Head of caudate nucleus (tissue), 42 donors: ENCODE results near the gene WNT10A.
"Not testable (repeated sequence)": the region's sequence is repeated elsewhere in the genome, so short reads cannot be mapped to it uniquely, and the experiment has no call there.

Experiments
- DNase-seq, 42 donors: peaks; one replicate each; pipeline versions ENCODE4 v3.0.0 to v3.0.0-alpha.2; 2020 to 2021; ENCODE audit warnings: mixed read lengths in 7 of 42
- intact Hi-C: fragments of 100-400 bp; cut with DNase I; formaldehyde crosslinking; loops from one replicate; pipeline ENCODE4 v1.15.0; 2022

The WNT10A gene

DNA sequence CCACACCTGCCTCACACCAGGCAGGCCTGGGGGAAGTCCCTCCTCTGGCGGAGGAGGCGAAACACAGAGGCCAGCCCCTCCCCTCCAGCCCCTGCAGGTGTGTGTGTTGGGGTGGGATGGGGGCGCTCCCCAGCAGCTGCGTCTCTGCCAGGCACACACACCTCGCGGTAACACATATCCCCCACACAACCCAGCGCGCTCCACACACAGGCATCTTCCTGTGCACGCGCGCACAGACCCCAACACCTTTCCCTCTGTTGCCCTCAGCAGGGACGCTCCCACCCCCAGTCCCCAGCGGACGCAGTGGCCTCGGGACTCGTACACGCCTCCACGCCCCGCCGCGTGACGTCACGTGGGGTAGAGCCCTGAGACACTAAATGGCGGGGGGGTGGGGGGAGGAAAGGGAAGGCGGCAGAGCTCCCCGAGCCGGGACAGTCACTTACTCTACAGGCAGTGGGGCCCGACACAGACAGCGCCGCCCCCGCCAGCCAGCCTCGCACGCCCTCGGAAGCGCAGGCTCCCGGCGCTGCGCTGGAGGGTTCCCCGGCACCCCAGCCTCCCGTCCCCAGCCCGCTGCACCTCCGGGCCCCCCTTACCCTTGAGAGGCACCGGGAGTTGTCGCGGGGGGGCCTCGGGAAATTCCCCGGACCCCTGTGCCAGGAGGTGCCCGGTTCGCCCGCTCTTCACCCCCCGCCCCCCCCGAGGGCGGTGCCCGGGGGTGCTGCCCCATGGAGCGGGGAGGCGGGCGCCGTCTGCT is at the start of gene WNT10A:
TSS of gene WNT10A (plus strand) at position 751 of the 757 bp plus-strand sequence. CDS start 144 bp downstream, outside the sequence.
- DNase-seq: peak in 21 of 42 donors; percentile 34 to 74 (median 58)
- intact Hi-C loops: loop anchor here (10.0 kb wide), 1 partner anchor 275 kb away; no protein-coding TSS in a partner anchor

DNA sequence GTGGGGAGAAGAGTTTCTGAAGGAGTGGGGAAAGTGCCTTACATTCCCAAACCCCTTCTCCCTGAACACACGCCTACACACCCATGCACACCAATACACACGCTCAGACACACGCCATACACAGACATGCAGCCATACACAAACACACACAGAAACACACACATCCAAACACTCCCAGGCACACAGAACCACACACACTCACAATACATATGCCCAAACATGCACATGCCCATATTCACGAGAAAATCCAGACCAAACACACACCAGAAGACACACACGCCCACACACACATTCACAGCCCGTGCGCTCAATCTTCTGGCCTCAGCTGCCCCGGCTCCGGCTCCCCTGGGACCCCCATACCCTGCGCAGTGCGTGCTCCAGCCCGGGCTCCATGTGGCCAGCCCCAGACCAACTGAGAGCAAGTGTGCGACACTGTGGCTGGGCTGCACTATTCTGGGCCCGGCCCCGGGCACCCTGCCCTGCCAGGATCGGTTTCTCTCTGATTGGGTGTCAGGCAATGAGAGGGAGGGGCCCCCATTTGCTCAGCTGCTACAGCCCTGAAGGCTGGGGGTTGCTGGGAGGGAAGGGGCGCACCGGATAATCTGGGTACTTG is 49.2 kb upstream of the WNT10A start, which contains the start of gene PRKAG3:
TSS of gene PRKAG3 (minus strand) at position 426 of the 613 bp plus-strand sequence.
- DNase-seq: no peak
- intact Hi-C loops: no loop called here

DNA sequence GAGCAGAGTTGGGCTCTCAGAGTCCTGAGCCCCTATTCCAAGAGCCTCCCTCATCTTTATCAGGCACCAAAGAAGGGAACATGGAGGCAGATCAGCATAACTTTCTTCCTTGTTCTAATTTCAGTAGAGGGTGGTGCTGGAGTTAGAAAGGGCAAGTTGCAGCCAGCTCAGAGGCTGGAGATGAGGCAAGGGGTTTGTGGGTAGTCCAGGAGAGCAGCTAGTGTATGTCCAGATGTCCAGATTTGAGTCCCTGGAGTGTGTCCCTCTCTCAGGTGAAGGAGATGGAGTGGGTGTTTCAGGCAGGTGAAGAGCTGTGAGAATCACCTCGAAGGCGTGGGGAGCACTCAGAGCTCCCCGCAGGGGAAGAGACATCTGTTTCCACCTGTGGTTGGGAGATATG is 48.6 kb upstream of the WNT10A start:
- no peak for DNase-seq
- intact Hi-C loops: no loop called here

DNA sequence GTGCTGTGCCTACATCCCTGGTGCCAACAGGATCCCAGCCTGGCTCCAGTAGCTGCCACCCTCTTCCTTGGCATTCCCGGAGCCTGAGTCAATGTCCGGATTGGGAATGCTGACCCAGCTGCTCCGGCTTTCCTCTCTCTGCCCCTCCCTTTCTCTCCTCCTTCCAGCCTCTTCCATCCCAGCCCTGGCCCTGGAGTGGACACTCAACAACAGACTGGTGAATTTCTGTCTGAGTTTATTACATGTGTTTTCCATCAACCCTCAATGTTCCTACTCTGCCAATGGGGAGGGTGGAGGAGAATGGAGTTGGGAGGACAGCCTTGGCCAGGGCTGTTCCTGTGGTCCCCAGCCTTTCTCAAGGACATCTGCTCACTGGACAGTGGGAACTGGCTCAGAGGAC is 48.1 kb upstream of the WNT10A start:
- intact Hi-C loops: no loop called here
- peak in 1 of 42 donors; percentile 9 for DNase-seq

DNA sequence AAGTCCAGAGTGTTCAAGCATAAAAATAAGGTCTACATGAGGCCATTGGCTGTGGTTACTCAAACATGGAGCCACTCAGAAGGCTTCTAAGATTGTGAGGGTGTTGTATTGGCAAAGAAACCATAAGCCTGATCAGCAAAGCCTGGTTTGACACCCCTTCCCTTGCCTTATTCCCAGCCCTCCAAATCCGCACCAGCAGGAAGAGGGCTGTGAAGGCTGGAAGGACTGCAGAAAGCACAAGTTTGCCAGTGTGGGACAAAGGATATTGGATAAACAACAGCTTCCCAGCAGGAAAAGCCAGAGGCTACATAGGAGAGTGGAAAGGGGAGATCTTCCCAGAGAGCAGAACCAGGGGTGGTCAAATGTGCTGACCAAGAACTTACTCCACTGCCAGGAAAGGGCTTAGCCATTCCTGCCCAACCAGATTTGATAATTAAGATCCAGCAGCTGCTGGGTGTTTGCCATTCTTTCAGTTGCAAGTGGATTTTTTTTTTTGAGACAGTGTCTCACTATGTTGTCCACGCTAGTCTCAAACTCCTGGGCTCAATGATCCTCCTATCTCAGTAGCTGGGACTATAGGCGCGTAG is 47.5 kb upstream of the WNT10A start:
- peak in 1 of 42 donors; percentile 12 for DNase-seq
- intact Hi-C loops: no loop called here

DNA sequence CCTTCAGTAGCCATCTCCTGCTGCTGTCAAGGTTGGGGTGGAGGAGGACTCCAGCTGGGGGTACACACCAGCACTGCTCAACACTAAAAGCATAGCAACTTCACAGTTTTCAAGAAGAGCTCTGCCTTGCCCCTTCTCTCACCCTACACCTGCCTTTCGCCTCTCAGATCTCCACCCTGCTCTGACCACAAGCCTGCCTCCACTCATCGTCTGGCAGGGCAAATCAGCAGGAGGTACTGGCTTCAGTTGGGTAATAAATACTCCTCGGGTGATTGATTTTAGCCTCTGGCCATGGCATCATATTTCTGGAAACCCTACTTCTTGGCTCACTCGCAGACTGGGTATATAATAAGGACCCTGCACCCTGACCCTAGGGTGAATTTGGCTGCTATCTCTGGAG is 46.0 kb upstream of the WNT10A start:
- DNase-seq: peak in 2 of 42 donors; percentile 5 to 19
- intact Hi-C loops: no loop called here

DNA sequence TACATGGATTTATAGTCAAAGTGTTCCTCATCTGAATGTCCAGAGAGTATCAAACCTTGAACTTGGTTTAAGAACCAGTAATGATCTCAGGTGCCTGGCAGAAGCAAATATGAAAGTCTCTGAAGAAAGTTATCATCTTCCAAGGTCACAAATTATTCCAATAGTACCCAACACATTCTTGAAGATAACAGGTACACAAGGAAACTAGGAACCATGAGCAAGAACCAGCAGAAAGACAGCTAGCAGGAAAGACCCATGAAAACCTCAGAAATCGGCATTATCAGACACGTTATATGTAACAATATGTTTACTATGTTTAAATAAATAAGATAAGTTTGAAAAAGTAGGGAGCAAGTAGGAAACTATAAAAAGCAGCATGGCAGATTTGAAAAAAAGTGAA is 43.2 kb upstream of the WNT10A start:
- intact Hi-C loops: no loop called here
- DNase-seq: no peak

DNA sequence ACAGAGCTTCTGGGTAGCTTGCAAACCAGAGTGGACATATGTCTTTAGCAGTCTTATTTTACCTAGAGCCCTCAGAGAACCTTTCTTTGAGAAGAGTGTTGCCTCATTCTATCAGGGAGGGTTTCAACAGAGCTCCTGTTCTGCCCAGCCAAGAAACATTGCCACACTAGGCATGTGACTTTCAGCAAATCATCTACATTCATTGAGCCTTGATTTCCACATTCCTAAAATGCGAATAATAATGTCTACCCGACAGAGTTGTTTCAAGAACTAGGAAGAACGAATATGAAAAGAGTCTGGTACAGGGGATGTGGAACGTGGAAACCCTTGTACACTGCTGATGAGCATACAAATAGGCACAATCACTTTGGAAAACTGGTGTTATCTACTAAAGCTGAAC is 41.2 kb upstream of the WNT10A start:
- intact Hi-C loops: no loop called here
- DNase-seq: no peak

DNA sequence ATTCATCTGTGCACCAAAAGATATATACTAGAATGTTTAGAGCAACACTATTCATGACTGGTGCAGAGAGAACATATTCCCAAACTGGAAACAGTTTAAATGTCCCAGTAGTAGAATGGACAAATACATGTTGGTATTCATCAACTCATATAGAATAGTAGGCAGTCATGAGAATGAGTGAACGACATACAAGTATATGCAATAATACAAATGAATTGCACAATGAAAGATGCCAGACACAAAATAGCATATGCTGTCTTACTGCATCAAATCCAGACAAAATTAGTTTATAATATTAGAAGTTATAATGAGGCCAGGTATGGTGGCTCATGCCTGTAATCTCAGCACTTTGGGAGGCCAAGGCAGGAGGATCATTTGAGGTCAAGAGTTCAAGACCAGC is 40.8 kb upstream of the WNT10A start:
- no peak for DNase-seq
- intact Hi-C loops: loop anchor here (10.0 kb wide), 1 partner anchor 425 kb away; the partner anchor contains the start of gene VIL1

DNA sequence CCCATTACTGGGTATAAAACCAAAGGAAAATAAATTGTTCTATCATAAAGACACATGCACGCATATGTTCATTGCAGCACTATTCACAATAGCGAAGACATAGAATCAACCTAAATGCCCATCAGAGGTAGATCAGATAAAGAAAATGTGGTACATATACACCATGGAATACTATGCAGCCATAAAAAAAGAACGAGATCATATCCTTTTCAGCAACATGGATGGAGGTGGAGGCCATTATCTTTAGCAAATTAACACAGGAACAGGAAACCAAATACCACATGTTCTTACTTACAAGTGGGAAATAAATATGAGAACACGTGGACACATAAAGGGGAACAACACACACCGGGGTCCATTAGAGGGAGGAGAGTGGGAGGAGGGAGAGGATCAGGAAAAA is 36.3 kb upstream of the WNT10A start:
- not testable (repeated sequence) for DNase-seq
- intact Hi-C loops: loop anchor here (10.0 kb wide), 1 partner anchor 430 kb away; the partner anchor contains the start of gene VIL1

DNA sequence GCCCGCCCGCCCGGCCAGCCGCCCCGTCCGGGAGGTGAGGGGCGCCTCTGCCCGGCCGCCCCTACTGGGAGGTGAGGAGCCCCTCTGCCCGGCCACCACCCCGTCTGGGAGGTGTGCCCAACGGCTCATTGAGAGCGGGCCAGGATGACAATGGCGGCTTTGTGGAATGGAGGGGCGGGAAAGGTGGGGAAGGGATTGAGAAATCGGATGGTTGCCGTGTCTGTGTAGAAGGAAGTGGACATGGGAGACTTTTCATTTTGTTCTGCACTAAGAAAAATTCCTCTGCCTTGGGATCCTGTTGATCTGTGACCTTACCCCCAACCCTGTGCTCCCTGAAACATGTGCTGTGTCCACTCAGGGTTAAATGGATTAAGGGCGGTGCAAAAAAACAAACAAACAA is 33.7 kb upstream of the WNT10A start:
- peak in 1 of 42 donors; percentile 4 for DNase-seq
- intact Hi-C loops: loop anchor here (10.0 kb wide), 1 partner anchor 432 kb away; the partner anchor contains the start of gene VIL1

DNA sequence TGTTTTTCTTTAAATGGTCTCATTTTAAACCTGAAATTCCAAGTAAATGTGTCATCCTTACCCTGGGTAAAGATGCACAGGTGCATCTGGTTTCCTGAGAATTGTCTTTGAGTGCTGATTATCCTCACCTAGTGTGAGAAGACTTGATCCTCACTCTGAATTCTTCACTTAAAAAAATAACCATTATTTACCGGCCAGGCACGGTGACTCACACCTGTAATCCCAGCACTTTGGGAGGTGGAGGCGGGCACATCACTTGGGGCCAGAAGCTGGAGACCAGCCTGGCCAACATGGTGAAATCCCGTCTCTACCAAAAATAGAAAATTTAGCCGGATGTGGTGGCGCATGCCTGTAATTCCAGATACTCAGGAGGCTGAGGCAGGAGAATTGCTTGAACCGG is 30.9 kb upstream of the WNT10A start:
- intact Hi-C loops: loop anchor here (2.0 to 10.0 kb wide), 2 partner anchors 139 to 435 kb away; partner anchors contain the start of genes TTLL4 and VIL1
- DNase-seq: peak in 1 of 42 donors; percentile 13

DNA sequence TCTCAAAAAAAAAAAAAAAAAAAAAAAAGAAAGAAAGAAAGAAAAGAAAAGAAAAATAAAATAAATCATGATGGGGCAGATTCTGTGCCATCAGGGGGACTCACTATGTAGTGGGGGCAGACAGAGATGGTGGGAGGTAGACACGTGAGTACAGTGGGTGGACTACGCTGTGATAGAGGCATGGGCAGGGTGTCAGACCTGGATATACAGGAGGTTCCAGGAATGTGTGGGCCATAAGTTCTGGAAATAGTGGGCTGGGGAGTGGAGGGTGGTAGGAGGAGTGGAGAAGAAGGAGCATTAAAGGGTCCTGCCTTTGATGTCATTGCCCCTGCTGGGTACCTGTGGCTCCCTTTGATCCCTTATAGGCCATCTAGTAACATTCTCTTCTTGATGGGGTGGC is 29.9 kb upstream of the WNT10A start:
- peak in 3 of 42 donors; percentile 18 to 30 (median 27) for DNase-seq
- intact Hi-C loops: loop anchor here (2.0 kb wide), 1 partner anchor 140 kb away; the partner anchor contains the start of gene TTLL4

DNA sequence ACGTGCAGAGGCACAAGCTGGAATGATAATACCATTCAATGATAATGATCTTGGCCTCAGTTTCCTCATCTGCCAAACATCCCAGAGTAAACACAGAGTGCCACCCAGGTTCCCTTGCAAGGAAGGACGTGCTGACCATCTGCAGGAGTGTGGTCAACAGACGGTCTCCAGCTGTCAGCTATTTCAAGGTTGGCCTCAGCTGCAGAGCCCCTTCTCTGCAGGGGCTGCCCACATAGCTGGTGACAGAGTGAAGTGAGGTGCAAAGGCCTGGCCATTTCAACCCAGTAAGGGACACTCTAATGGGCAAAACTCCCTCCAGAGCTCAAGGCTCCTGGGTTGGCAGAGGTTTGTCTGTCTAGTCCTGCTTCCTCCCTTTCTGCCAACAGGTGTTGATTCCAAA is 29.4 kb upstream of the WNT10A start:
- intact Hi-C loops: loop anchor here (2.0 kb wide), 1 partner anchor 140 kb away; the partner anchor contains the start of gene TTLL4

DNA sequence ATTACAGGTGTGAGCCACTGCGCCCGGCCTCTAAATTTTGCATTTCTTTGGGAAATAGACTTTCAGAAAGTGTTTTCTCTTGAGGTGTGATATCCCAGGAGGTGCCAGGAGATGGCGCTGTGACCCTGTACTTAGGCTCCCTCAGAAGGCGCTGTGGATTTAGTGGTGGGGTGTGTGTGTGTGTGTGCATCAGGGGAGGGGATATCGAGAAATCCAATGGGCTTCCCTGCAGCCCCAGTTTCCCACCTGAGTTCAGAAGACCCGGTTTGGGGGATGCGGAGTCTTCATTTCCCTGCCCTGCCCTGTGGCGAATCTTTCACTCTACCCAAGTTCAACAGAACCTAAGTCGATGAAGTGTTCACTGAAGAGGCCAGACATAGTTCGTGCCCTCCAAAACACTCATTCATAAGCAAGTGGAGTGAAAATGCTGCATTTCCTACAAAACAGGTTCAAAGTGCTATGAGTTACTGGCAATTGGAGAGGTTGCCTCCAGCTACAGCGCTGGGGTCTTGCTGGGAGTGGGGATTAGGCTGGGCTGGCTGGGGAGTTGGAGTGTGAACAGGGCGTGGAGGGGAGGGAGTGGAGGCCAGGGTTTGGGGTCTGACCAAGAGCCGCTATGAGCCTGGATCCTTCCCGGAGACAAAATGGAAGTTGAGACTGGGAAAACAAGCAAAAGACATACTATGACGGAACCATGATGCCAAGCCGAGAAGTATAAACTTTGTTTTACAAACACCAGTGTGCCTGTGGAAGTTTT is 27.6 kb upstream of the WNT10A start:
- intact Hi-C loops: no loop called here
- peak in 41 of 42 donors; percentile 51 to 89 (median 76) for DNase-seq

More for the DNA sequence above, 29.4 kb upstream of the WNT10A start:
- peak in 3 of 42 donors; percentile 12 to 29 (median 14) for DNase-seq

DNA sequence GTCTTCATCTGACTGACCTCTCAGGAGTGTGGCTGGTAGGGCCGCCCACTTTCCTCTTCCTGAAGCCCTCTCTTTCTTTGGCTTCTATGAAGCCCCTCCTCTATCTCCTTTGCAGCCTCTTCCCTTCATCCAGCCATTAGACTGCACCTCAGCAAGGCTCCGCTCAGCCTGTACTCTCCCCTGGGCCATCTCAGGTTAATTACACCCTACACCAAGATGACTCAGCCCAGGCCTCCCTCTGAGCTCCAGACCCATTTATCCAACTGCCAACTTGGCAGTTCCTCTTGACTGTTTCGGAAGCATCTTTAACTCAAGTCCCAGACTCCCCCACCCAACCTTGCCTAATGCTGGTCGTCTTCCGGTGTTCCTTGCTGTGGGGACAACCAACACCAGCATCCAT is 26.9 kb upstream of the WNT10A start:
- intact Hi-C loops: no loop called here
- peak in 3 of 42 donors; percentile 21 to 30 (median 28) for DNase-seq

DNA sequence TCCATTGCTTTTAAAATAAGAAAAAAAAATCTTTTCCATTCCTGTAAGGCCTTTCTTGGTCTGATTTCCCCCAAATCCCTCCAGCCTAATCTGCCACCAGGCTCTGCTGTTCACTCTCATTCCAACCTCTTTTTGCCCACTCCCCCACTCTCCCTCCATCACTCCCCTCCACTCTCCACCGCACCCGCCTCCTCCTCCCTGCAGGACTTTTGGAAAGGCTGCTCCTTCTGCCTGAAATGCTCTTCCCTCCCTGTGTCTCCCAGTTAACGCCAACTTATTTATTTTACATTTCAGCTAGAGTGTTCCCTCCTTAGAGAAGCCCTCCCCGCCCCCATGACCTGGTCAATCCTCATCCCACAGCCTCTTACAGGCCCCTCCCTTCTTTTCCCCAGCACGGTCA is 25.8 kb upstream of the WNT10A start:
- intact Hi-C loops: no loop called here
- peak in 3 of 42 donors; percentile 11 to 27 (median 13) for DNase-seq

DNA sequence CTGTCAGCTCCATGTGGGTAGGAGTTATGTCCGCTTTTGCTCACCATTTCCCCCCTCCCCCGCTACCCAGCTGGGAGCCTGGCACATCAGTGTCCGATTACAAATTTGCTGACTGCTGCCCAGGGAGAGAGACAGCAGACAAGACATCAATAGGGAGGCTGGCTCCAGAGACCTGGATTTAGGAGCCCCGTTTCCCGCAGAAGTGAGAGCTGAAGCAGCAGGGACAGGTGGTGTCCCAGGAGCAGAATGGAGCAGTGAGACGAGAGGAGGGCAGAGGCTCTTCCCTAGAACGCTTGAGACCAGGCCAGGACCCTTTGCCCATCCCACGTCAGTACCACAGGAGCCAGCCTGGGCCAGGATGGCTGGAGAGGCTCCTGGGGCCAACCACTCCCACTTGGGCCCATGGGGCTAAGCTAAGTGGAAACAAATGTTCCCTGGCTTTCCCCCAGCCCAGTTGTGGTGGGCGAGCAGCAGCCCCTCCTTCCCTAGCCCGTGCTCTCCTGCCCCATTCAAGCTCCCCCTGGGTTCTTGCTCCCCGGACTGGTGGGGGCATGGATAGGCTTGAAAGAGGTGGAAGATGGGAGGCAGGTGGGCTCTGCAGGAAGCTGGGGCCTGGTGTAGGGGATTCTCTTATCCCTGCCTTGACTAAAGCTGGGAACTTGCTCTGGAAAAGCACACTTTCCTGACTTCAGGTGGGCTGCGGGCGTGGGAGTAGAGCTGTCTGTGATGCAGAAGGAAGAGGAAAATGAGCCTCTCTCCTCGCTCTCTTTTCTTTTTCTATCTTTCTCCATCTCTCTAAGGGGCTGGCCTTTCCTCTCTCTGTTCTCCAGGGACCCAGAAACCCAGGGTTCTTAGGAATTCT is 25.1 kb upstream of the WNT10A start:
- intact Hi-C loops: no loop called here
- peak in 32 of 42 donors; percentile 36 to 81 (median 62) for DNase-seq
